PFSK-1 (cell line): ENCODE measurements around the gene ATAD3A.

Experiments
- FOXP2 ChIP-seq: optimal IDR thresholded peaks from 2 replicates; pipeline ENCODE3; 2011; ENCODE audit warnings: borderline replicate concordance, control low read depth, inconsistent platforms; ENCODE audit not compliant: insufficient read depth; ENCODE audit errors: extremely low read length, extremely low read depth
- POLR2AphosphoS5 ChIP-seq: IDR thresholded peaks from 2 replicates; pipeline ENCODE4 v1.6.1; 2012; ENCODE audit warnings: low read depth, mild to moderate bottlenecking, control low read depth, low read length, moderate library complexity
- REST ChIP-seq, 2 experiments: IDR thresholded peaks; 2 replicates each; pipeline versions ENCODE4 v1.6.1 to v1.8.0; 2011 to 2012; ENCODE audit warnings: low read depth in 2 of 2, low read length in 2 of 2, control low read depth in 1 of 2, inconsistent platforms in 1 of 2, mild to moderate bottlenecking in 1 of 2, moderate library complexity in 1 of 2; ENCODE audit not compliant: insufficient read depth in 1 of 2
- SIN3A ChIP-seq: IDR thresholded peaks from 2 replicates; pipeline ENCODE4 v1.6.1; 2012; ENCODE audit warnings: mild to moderate bottlenecking, low read length, moderate library complexity, borderline replicate concordance; ENCODE audit not compliant: insufficient read depth
- TAF1 ChIP-seq: IDR thresholded peaks from 2 replicates; pipeline ENCODE4 v1.6.1; 2012; ENCODE audit warnings: low read length, control low read depth, borderline replicate concordance; ENCODE audit not compliant: insufficient read depth

GRCh38 chr1:1567891-1568291 lies 55.9 kb downstream of the ATAD3A start:
- TF ChIP-seq SIN3A (no peak), POLR2AphosphoS5 (no peak), TAF1 (no peak), REST (IDR thresholded peaks at IDR 0.05; ENCODE audit: insufficient read depth in 1 of 2, low read depth in 2 of 2, low read length in 2 of 2) (no peak), FOXP2 (no peak)
